H9 (cell line): ENCODE data around the gene DDX18. TPM values are rescaled to one million over a fixed set of nuclear protein-coding genes. Genes with fewer than 3 reads are reported as not detected.

Experiments
- DNase-seq: peaks from one replicate; pipeline ENCODE4 v3.0.0-alpha.2; 2017
- H2AFZ ChIP-seq: one replicate; pipeline ENCODE4 v1.6.1; 2013; ENCODE audit warnings: mild to moderate bottlenecking, low read length, control low read depth, moderate library complexity
- H2AK5ac ChIP-seq: 2 replicates; pipeline ENCODE4 v1.6.1; 2013; ENCODE audit warnings: low read length, control low read depth, mixed read lengths; ENCODE audit not compliant: insufficient read length
- H2BK120ac ChIP-seq: one replicate; pipeline ENCODE4 v1.6.1; 2013; ENCODE audit warnings: low read depth, mild to moderate bottlenecking, low read length, control low read depth, inconsistent platforms; ENCODE audit not compliant: poor library complexity, severe bottlenecking
- H2BK12ac ChIP-seq: 2 replicates; pipeline ENCODE4 v1.6.1; 2013; ENCODE audit warnings: low read length, control low read depth, mixed read lengths, low read depth; ENCODE audit not compliant: insufficient read length
- H2BK15ac ChIP-seq: 2 replicates; pipeline ENCODE4 v1.6.1; 2013; ENCODE audit warnings: low read depth, low read length, control low read depth
- H2BK20ac ChIP-seq: one replicate; pipeline ENCODE4 v1.6.1; 2013; ENCODE audit warnings: low read depth, mild to moderate bottlenecking, low read length, control low read depth, inconsistent platforms; ENCODE audit not compliant: poor library complexity, severe bottlenecking
- H2BK5ac ChIP-seq: 2 replicates; pipeline ENCODE4 v1.6.1; 2013; ENCODE audit warnings: low read length, control low read depth, mixed read lengths; ENCODE audit not compliant: insufficient read length
- H3K14ac ChIP-seq: 2 replicates; pipeline ENCODE4 v1.6.1; 2013; ENCODE audit warnings: low read length, control low read depth; ENCODE audit not compliant: insufficient read depth
- H3K18ac ChIP-seq: 2 replicates; pipeline ENCODE4 v1.6.1; 2013; ENCODE audit warnings: low read depth, mild to moderate bottlenecking, mixed read lengths, low read length, control low read depth; ENCODE audit not compliant: insufficient read length
- H3K23ac ChIP-seq: 2 replicates; pipeline ENCODE4 v1.6.1; 2013; ENCODE audit warnings: low read length, control low read depth, mixed read lengths, low read depth; ENCODE audit not compliant: insufficient read length
- H3K23me2 ChIP-seq: 2 replicates; pipeline ENCODE4 v1.6.1; 2013; ENCODE audit warnings: low read depth, mild to moderate bottlenecking, mixed read lengths, low read length, control low read depth; ENCODE audit not compliant: insufficient read length, poor library complexity, severe bottlenecking
- H3K27ac ChIP-seq: 2 replicates; pipeline ENCODE4 v1.5.1; 2013; ENCODE audit warnings: low read length, control low read depth, mixed read lengths, low read depth; ENCODE audit not compliant: insufficient read length
- H3K27me3 ChIP-seq: 2 replicates; pipeline ENCODE4 v1.6.1; 2013; ENCODE audit warnings: low read length, control low read depth, inconsistent platforms; ENCODE audit not compliant: insufficient read depth
- H3K4ac ChIP-seq: 2 replicates; pipeline ENCODE4 v1.6.1; 2013; ENCODE audit warnings: low read depth, mild to moderate bottlenecking, control low read depth, inconsistent platforms, low read length, moderate library complexity
- H3K4me1 ChIP-seq: 2 replicates; pipeline ENCODE4 v1.6.1; 2013; ENCODE audit warnings: low read length, control low read depth, inconsistent platforms; ENCODE audit not compliant: insufficient read depth
- H3K4me2 ChIP-seq: 2 replicates; pipeline ENCODE4 v1.6.1; 2013; ENCODE audit warnings: low read length, control low read depth, mixed read lengths; ENCODE audit not compliant: insufficient read length, insufficient read depth
- H3K56ac ChIP-seq: 2 replicates; pipeline ENCODE4 v1.6.1; 2013; ENCODE audit warnings: low read depth, mild to moderate bottlenecking, mixed read lengths, low read length, control low read depth; ENCODE audit not compliant: insufficient read length
- H3K79me1 ChIP-seq: 2 replicates; pipeline ENCODE4 v1.6.1; 2013; ENCODE audit warnings: low read depth, mild to moderate bottlenecking, moderate library complexity, low read length, control low read depth, inconsistent platforms; ENCODE audit not compliant: insufficient read depth, poor library complexity, severe bottlenecking
- H3K79me2 ChIP-seq: 2 replicates; pipeline ENCODE4 v1.6.1; 2013; ENCODE audit warnings: low read length, control low read depth, inconsistent platforms; ENCODE audit not compliant: insufficient read depth
- H3K9ac ChIP-seq: 2 replicates; pipeline ENCODE4 v1.6.1; 2013; ENCODE audit warnings: low read length, control low read depth, mixed read lengths; ENCODE audit not compliant: insufficient read length; ENCODE audit errors: extremely low read depth
- H3K9me3 ChIP-seq: one replicate; pipeline ENCODE4 v1.6.1; 2013; ENCODE audit warnings: low read depth, low read length, inconsistent platforms; ENCODE audit not compliant: control insufficient read depth
- H3T11ph ChIP-seq: one replicate; pipeline ENCODE4 v1.6.1; 2013; ENCODE audit warnings: mild to moderate bottlenecking, low read length, control low read depth, inconsistent platforms
- H4K20me1 ChIP-seq: one replicate; pipeline ENCODE4 v1.6.1; 2013; ENCODE audit not compliant: control insufficient read depth, insufficient read length, insufficient read depth
- H4K5ac ChIP-seq: 2 replicates; pipeline ENCODE4 v1.6.1; 2013; ENCODE audit warnings: low read depth, mild to moderate bottlenecking, mixed read lengths, low read length, control low read depth; ENCODE audit not compliant: insufficient read length
- H4K8ac ChIP-seq: replicated peaks from 2 replicates; pipeline ENCODE4 v1.6.1; 2013; ENCODE audit warnings: low read length, control low read depth, mixed read lengths, low read depth; ENCODE audit not compliant: insufficient read length
- H4K91ac ChIP-seq: 2 replicates; pipeline ENCODE4 v1.6.1; 2013; ENCODE audit warnings: low read depth, mild to moderate bottlenecking, moderate library complexity, mixed read lengths, low read length, control low read depth; ENCODE audit not compliant: insufficient read length
- H3K27ac Mint-ChIP-seq, 3 experiments: 2 replicates in 2 of 3; 3 replicates in 1 of 3; pipeline ENCODE4 v1.8.0; 2020 to 2021; ENCODE audit warnings: mixed read lengths in 3 of 3, mild to moderate bottlenecking in 1 of 3, moderate library complexity in 1 of 3
- H3K27me3 Mint-ChIP-seq: 2 replicates; pipeline ENCODE4 v1.8.0; 2021; ENCODE audit warnings: low read depth, mild to moderate bottlenecking, moderate library complexity, mixed read lengths
- H3K36me3 Mint-ChIP-seq, 3 experiments: 2 replicates in 2 of 3; 3 replicates in 1 of 3; pipeline ENCODE4 v1.8.0; 2020 to 2021; ENCODE audit warnings: low read depth in 3 of 3, mixed read lengths in 3 of 3; ENCODE audit not compliant: insufficient read depth in 1 of 3
- H3K4me1 Mint-ChIP-seq, 2 experiments: 2 replicates each; pipeline ENCODE4 v1.8.0; 2020; ENCODE audit warnings: mixed read lengths in 2 of 2
- H3K4me3 Mint-ChIP-seq, 2 experiments: 2 replicates in 1 of 2; 3 replicates in 1 of 2; pipeline ENCODE4 v1.8.0; 2020 to 2021; ENCODE audit warnings: mild to moderate bottlenecking in 2 of 2, mixed read lengths in 2 of 2, moderate library complexity in 1 of 2
- H3K9me3 Mint-ChIP-seq, 2 experiments: 2 replicates in 1 of 2; 3 replicates in 1 of 2; pipeline ENCODE4 v1.8.0; 2020; ENCODE audit warnings: mild to moderate bottlenecking in 2 of 2, mixed read lengths in 2 of 2, moderate library complexity in 1 of 2
- CTCF ChIP-seq: fragments of 200-600 bp; sonication (generic); conservative IDR thresholded peaks from 3 replicates; pipeline ENCODE4 v1.8.0; 2021; ENCODE audit warnings: antibody characterized with exemption, mild to moderate bottlenecking
- total RNA-seq: library from RNA; stranded (reverse); gene quantifications from 2 replicates; pipeline ENCODE4 v1.2.1, GENCODE V29; 2021

DDX18 gene
- total RNA-seq, 1 experiment from 2014 or later = 115 TPM

DNA sequence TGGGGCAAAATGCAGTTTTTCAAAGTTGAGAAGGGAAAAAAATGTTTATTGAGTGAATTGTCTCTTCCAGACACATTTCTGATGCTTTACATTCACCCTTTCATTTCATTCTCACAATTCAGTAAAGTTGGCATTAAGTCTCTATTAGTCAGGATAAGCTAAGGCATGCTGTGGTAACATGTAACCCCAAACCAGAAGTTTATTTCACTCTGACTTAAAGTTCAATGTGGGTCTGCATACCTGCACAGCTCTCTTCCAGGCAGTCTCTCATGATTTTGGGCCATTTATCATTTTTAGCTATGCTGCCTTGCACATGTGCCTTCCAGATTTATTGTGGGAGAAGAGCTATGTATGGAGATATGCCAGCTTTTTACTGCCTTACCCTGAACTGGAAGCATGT is 48.0 kb downstream of the DDX18 start:
- Mint-ChIP-seq H3K4me3 (no peak overlapping the region), H3K36me3 (peaks cover 0 to 2% (median 0%) of the 10 kb centered on the region in 3 experiments; a peak in 2 of 7 replicates), H3K9me3 (peaks cover 0 to 2% of the 10 kb centered on the region in 2 experiments; a peak in 2 of 5 replicates), H3K27me3 (peaks cover 32% of the 10 kb centered on the region), H3K4me1 (peaks cover 0 to 3% of the 10 kb centered on the region in 2 experiments; a peak in 1 of 4 replicates), H3K27ac (no peak overlapping the region)
- Histone ChIP-seq H2BK5ac (no peak overlapping the region), H3K27ac (no peak overlapping the region), H3K9ac (no peak overlapping the region), H3K18ac (no peak overlapping the region), H3K79me1 (no peaks in the 10 kb centered on the region), H3K14ac (no peak overlapping the region), H3K4me2 (no peak overlapping the region), H3K27me3 (no peaks in the 10 kb centered on the region), H2AK5ac (no peak overlapping the region), H3K79me2 (no peaks in the 10 kb centered on the region), H2BK20ac (no peak overlapping the region), H4K20me1 (no peaks in the 10 kb centered on the region), H3K23me2 (no peaks in the 10 kb centered on the region), H3K56ac (no peak overlapping the region), H4K91ac (no peak overlapping the region), H4K8ac (no peak overlapping the region), H2BK15ac (no peak overlapping the region), H3K4me1 (no peaks in the 10 kb centered on the region), H3T11ph (no peak overlapping the region), H2AFZ (no peak overlapping the region), H2BK120ac (no peak overlapping the region), H4K5ac (no peak overlapping the region), H3K23ac (no peak overlapping the region), H2BK12ac (no peak overlapping the region), H3K4ac (no peak overlapping the region), H3K9me3 (no peaks in the 10 kb centered on the region)
- DNase-seq = no peak
- no peak for TF ChIP-seq CTCF
